Uterus (tissue), 4 donors: ENCODE results near the gene SERPINA1. TPM values are rescaled to one million over a fixed set of nuclear protein-coding genes. Genes with fewer than 3 reads are reported as not detected.
A peak's percentile ranks its signal among the peaks of the same experiment; 100 is the strongest.

Source experiments
- DNase-seq, 2 donors: peaks; one replicate each; pipeline ENCODE4 v3.0.0-alpha.2; 2019 to 2020
- H3K27ac ChIP-seq, 2 donors: fragments of 200-600 bp; sonication (generic); 1 replicate in 1 of 2; 2 replicates in 1 of 2; pipeline ENCODE4 v1.5.1; 2016 to 2018
- H3K27me3 ChIP-seq, 2 donors: fragments of 200-600 bp; sonication (generic); one replicate each; pipeline ENCODE4 v1.5.1; 2018 to 2019; ENCODE audit warnings: control low read depth in 1 of 2
- H3K36me3 ChIP-seq, 2 donors: fragments of 200-600 bp; sonication (generic); one replicate each; pipeline ENCODE4 v1.5.1; 2019; ENCODE audit warnings: control low read depth in 1 of 2
- H3K4me1 ChIP-seq, 2 donors: fragments of 200-600 bp; sonication (generic); one replicate each; pipeline ENCODE4 v1.5.1; 2018 to 2019; ENCODE audit warnings: control low read depth in 1 of 2
- H3K4me3 ChIP-seq, 2 donors: fragments of 200-600 bp; sonication (generic); 1 replicate in 1 of 2; 2 replicates in 1 of 2; pipeline ENCODE4 v1.5.1; 2018 to 2019; ENCODE audit warnings: mild to moderate bottlenecking in 1 of 2
- H3K9me3 ChIP-seq, 2 donors: fragments of 200-600 bp; sonication (generic); one replicate each; pipeline ENCODE4 v1.5.1; 2019; ENCODE audit warnings: control low read depth in 1 of 2
- CTCF ChIP-seq, 4 experiments: fragments of 200-600 bp in 2 of 4; fragments of 450-650 bp in 2 of 4; sonication (generic) in 2 of 4; IDR thresholded peaks; one replicate each; pipeline ENCODE4 v1.5.1; 2016 to 2019; ENCODE audit warnings: antibody characterized with exemption in 4 of 4, mild to moderate bottlenecking in 2 of 4, moderate library complexity in 1 of 4
- POLR2A ChIP-seq, 2 donors: fragments of 450-650 bp; IDR thresholded peaks; one replicate each; pipeline ENCODE4 v1.6.1; 2016; ENCODE audit warnings: antibody characterized with exemption in 2 of 2, mild to moderate bottlenecking in 1 of 2, moderate library complexity in 1 of 2
- intact Hi-C: fragments of 100-400 bp; cut with DNase I; formaldehyde crosslinking; loops from one replicate; pipeline ENCODE4 v1.15.1; 2023; ENCODE audit warnings: low total_unique reads
- total RNA-seq, 4 donors: library from RNA; depleted of rRNA in 3 of 4; stranded (reverse); fragments of >200 nt in 3 of 4; gene quantifications; one replicate each; pipeline versions ENCODE4 v1.1.0 to v1.2.4, GENCODE V29; 2014 to 2023
- donor health status: DM: yes; HTN: yes; CAD: no.

SERPINA1 gene
- total RNA-seq, 4 donors from 2014 or later, result 0.88 to 6.6 (median 4.9) TPM; not detected in 1

DNA sequence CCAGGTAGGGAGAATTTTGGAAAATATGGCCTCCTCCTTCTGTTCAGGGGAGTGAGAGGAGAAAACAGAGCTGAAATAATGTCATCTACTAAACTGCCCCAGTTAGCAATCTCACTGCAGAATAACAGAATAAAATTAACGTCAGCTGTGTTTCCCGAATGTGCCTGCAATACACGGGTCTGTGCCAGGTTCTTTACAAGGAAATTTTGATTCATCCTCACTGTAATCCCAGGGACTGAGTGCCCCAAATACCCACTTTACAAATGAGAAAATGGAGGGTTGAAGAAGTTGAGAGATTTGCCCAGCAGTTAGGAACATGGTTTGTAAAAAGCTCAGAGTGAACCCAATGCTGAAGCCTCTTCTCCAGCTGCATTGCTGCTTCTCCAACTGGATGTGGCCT lies 44.0 kb downstream of the SERPINA1 start:
- TF ChIP-seq POLR2A (IDR thresholded peaks at IDR 0.05), result no peak
- no peak for TF ChIP-seq CTCF (IDR thresholded peaks at IDR 0.05)
- no peak for DNase-seq
- Histone ChIP-seq H3K4me1 (no peaks in the 10 kb centered on the region), H3K27me3 (no peaks in the 10 kb centered on the region), H3K4me3 (no peak overlapping the region), H3K9me3 (no peaks in the 10 kb centered on the region), H3K36me3 (no peaks in the 10 kb centered on the region), H3K27ac (no peak overlapping the region)
- intact Hi-C loops, result no loop called here

- no peaks in the 10 kb centered on the region for H3K4me1 ChIP-seq
- H3K27ac ChIP-seq, result no peak overlapping the region
- no peaks in the 10 kb centered on the region for H3K36me3 ChIP-seq
- no peaks in the 10 kb centered on the region for H3K27me3 ChIP-seq
- H3K9me3 ChIP-seq, result no peaks in the 10 kb centered on the region
- intact Hi-C loops, result no loop called here
- DNase-seq, result no peak
- H3K4me3 ChIP-seq, result no peak overlapping the region
- TF ChIP-seq POLR2A (IDR thresholded peaks at IDR 0.05) (no peak), CTCF (IDR thresholded peaks at IDR 0.05) (no peak)
These were observed 45.0 kb downstream of the SERPINA1 start for GRCh38 chr14:94343238-94344005.

DNA sequence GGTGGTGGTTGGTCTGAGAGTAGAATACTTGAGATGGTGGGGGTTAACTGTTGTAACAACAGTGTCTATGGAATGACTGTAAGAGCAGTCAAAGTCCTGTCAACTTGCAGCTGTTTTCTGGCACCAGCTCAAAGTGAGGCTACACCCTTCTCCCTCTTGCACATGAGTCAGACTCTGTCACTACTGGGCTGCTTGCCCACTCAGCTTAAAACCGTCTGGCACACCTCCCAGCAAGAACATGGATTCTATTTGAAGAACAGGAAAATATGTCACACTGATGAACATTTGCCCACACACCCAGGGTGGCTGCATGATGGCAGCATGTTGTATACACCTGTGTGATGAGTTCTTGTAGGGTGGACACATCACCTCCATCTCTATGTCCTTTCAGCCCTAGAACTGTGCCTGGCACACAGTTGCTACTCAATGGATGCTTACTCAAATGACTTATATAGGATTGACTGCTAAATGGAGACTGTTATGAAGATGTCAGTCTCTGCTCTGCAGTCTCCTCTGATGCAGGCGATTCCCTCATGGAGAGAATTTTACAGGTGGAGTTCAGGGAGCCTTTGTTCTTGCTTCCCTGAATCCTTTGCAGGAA lies 46.0 kb downstream of the SERPINA1 start:
- no peak overlapping the region for H3K27ac ChIP-seq
- no peaks in the 10 kb centered on the region for H3K27me3 ChIP-seq
- no peaks in the 10 kb centered on the region for H3K9me3 ChIP-seq
- intact Hi-C loops, result no loop called here
- no peaks in the 10 kb centered on the region for H3K36me3 ChIP-seq
- no peak overlapping the region for H3K4me3 ChIP-seq
- DNase-seq, result peak; percentile 76 to 77
- no peaks in the 10 kb centered on the region for H3K4me1 ChIP-seq
- TF ChIP-seq POLR2A (IDR thresholded peaks at IDR 0.05) (no peak), CTCF (IDR thresholded peaks at IDR 0.05) (no peak)

GRCh38 chr14:94341656-94342333 lies 46.6 kb downstream of the SERPINA1 start:
- Histone ChIP-seq H3K27ac (no peak overlapping the region), H3K27me3 (no peaks in the 10 kb centered on the region), H3K4me3 (no peak overlapping the region), H3K4me1 (no peaks in the 10 kb centered on the region), H3K9me3 (no peaks in the 10 kb centered on the region), H3K36me3 (no peaks in the 10 kb centered on the region)
- intact Hi-C loops, result no loop called here
- TF ChIP-seq CTCF (IDR thresholded peaks at IDR 0.05), result no peak
- TF ChIP-seq POLR2A (IDR thresholded peaks at IDR 0.05), result no peak
- DNase-seq, result no peak

DNA sequence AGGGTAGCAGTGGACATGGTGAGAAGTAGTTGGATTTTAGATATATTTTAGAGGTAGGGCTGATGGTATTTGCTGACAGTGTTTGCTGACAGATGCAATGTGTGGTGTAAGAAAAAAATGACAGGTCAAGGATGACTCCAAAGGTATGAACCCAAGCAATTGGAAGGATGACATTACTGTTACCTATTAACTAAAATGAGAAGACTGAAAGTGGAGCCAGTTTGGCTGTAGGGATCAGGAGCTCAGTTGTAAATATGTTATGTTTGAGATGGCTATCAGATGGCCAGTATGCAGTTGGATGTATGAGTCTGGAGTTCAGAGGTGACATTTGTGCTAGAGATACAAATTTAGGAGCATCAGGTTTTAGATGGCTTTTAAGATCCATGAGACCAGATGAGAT lies 47.9 kb downstream of the SERPINA1 start:
- TF ChIP-seq CTCF (IDR thresholded peaks at IDR 0.05), result no peak
- TF ChIP-seq POLR2A (IDR thresholded peaks at IDR 0.05), result no peak
- intact Hi-C loops, result no loop called here
- Histone ChIP-seq H3K27ac (no peak overlapping the region), H3K27me3 (no peaks in the 10 kb centered on the region), H3K4me3 (no peak overlapping the region), H3K4me1 (no peaks in the 10 kb centered on the region), H3K9me3 (no peaks in the 10 kb centered on the region), H3K36me3 (no peaks in the 10 kb centered on the region)
- DNase-seq, result no peak
